Subcutaneous abdominal adipose tissue (tissue), 5 donors: ENCODE results near the gene CSDE1.
A peak's percentile ranks its signal among the peaks of the same experiment; 100 is the strongest.

Experiments used
- H3K27ac ChIP-seq: one replicate; pipeline ENCODE4 v1.7.0; 2013; ENCODE audit warnings: low read depth, mild to moderate bottlenecking, inconsistent platforms, low read length, moderate library complexity
- H3K27me3 ChIP-seq, 5 donors: one replicate each; pipeline ENCODE4 v1.7.0; 2013; ENCODE audit warnings: low read length in 5 of 5, inconsistent platforms in 1 of 5; ENCODE audit not compliant: control insufficient read depth in 5 of 5, insufficient read depth in 4 of 5
- H3K36me3 ChIP-seq, 5 donors: one replicate each; pipeline ENCODE4 v1.7.0; 2013; ENCODE audit warnings: low read length in 5 of 5; ENCODE audit not compliant: control insufficient read depth in 5 of 5, insufficient read depth in 5 of 5
- H3K4me1 ChIP-seq, 5 donors: one replicate each; pipeline ENCODE4 v1.7.0; 2013; ENCODE audit warnings: low read length in 5 of 5, mild to moderate bottlenecking in 3 of 5, moderate library complexity in 1 of 5; ENCODE audit not compliant: control insufficient read depth in 5 of 5, insufficient read depth in 5 of 5
- H3K4me3 ChIP-seq, 5 donors: one replicate each; pipeline ENCODE4 v1.7.0; 2013; ENCODE audit warnings: low read length in 5 of 5, low read depth in 1 of 5
- H3K9ac ChIP-seq, 5 donors: one replicate each; pipeline ENCODE4 v1.7.0; 2013; ENCODE audit warnings: low read length in 5 of 5, mild to moderate bottlenecking in 4 of 5, moderate library complexity in 3 of 5
- H3K9me3 ChIP-seq, 5 donors: one replicate each; pipeline ENCODE4 v1.7.0; 2013; ENCODE audit warnings: low read length in 5 of 5; ENCODE audit not compliant: control insufficient read depth in 5 of 5
- donor health status: healthy.
- donor health status: healthy.
- donor health status: healthy.
- donor health status: healthy.
- donor health status: healthy.

CSDE1 gene

GRCh38 chr1:114668784-114669561 is 88.8 kb downstream of the CSDE1 start:
- peak overlapping the region; percentile 62 to 93 (median 90) for H3K4me3 ChIP-seq
- H3K4me1 ChIP-seq: peaks cover 0 to 15% (median 11%) of the 10 kb centered on the region in 5 donors
- H3K36me3 ChIP-seq: no peaks in the 10 kb centered on the region
- no peaks in the 10 kb centered on the region for H3K9me3 ChIP-seq
- H3K9ac ChIP-seq: peak overlapping the region; percentile 58 to 92 (median 84)
- H3K27ac ChIP-seq: peak overlapping the region; percentile 67
- H3K27me3 ChIP-seq: no peaks in the 10 kb centered on the region

- H3K4me1 ChIP-seq: peaks cover 0 to 15% (median 11%) of the 10 kb centered on the region in 5 donors
- no peak overlapping the region for H3K9ac ChIP-seq
- H3K27ac ChIP-seq: no peak overlapping the region
- no peak overlapping the region for H3K4me3 ChIP-seq
- no peaks in the 10 kb centered on the region for H3K9me3 ChIP-seq
- H3K27me3 ChIP-seq: no peaks in the 10 kb centered on the region
- H3K36me3 ChIP-seq: no peaks in the 10 kb centered on the region
Measured at GRCh38 chr1:114668373-114668772, 89.4 kb downstream of the CSDE1 start.

- no peaks in the 10 kb centered on the region for H3K9me3 ChIP-seq
- no peak overlapping the region for H3K9ac ChIP-seq
- H3K27me3 ChIP-seq: no peaks in the 10 kb centered on the region
- H3K4me1 ChIP-seq: peaks cover 0 to 15% (median 11%) of the 10 kb centered on the region in 5 donors
- H3K27ac ChIP-seq: no peak overlapping the region
- H3K4me3 ChIP-seq: no peak overlapping the region
- no peaks in the 10 kb centered on the region for H3K36me3 ChIP-seq
Measured at GRCh38 chr1:114666954-114667353, 90.8 kb downstream of the CSDE1 start.
